CD4-positive, alpha-beta T cell treated with Interleukin-15 for 1 hour (primary cell): ENCODE measurements around the gene TOR1A.
A peak's percentile ranks its signal among the peaks of the same experiment; 100 is the strongest.

ENCODE experiments used
- DNase-seq: peaks from one replicate; pipeline ENCODE4 v3.0.0-alpha.2; 2020

Gene TOR1A

GRCh38 chr9:129851821-129852220 is 27.9 kb upstream of the TOR1A start:
- DNase-seq, result no peak

- DNase-seq, result no peak
Measured at GRCh38 chr9:129850821-129851550, 27.1 kb upstream of the TOR1A start.

- no peak for DNase-seq
Measured at GRCh38 chr9:129849901-129850300, 26.0 kb upstream of the TOR1A start.

- no peak for DNase-seq
Measured at GRCh38 chr9:129848712-129849441, 24.9 kb upstream of the TOR1A start.

GRCh38 chr9:129845373-129845772 is 21.4 kb upstream of the TOR1A start:
- DNase-seq, result no peak

GRCh38 chr9:129841071-129841470 is 17.1 kb upstream of the TOR1A start:
- DNase-seq, result no peak

- no peak for DNase-seq
Measured at GRCh38 chr9:129840034-129840433, 16.1 kb upstream of the TOR1A start.

- no peak for DNase-seq
Measured at GRCh38 chr9:129839324-129840023, 15.5 kb upstream of the TOR1A start.

- DNase-seq, result no peak
Measured at GRCh38 chr9:129838707-129839259, 14.8 kb upstream of the TOR1A start.

- peak; percentile 61 for DNase-seq
Measured at GRCh38 chr9:129836311-129837007, 12.5 kb upstream of the TOR1A start.

- no peak for DNase-seq
Measured at GRCh38 chr9:129835860-129836223, 11.9 kb upstream of the TOR1A start.

- DNase-seq, result peak; percentile 97
Measured at GRCh38 chr9:129835128-129835859, 11.4 kb upstream of the TOR1A start, which contains the start of the genes C9orf78 and USP20. C9orf78 (minus strand) TSS chr9:129835275; CDS start chr9:129835221, 54 bp downstream. USP20 (plus strand) TSS chr9:129835458; CDS start chr9:129852556, 17,098 bp downstream.

GRCh38 chr9:129834489-129835127 is 10.7 kb upstream of the TOR1A start:
- DNase-seq, result peak; percentile 45

GRCh38 chr9:129832982-129833381 is 9.0 kb upstream of the TOR1A start:
- no peak for DNase-seq

GRCh38 chr9:129828969-129829368 is 5.0 kb upstream of the TOR1A start:
- DNase-seq, result no peak

- no peak for DNase-seq
Measured at GRCh38 chr9:129828051-129828450, 4.1 kb upstream of the TOR1A start.

GRCh38 chr9:129826759-129827158 is 2.8 kb upstream of the TOR1A start:
- no peak for DNase-seq

GRCh38 chr9:129826344-129826743 is 2.4 kb upstream of the TOR1A start:
- no peak for DNase-seq

GRCh38 chr9:129823542-129823934 is 398 bp downstream of the TOR1A start:
- no peak for DNase-seq

- DNase-seq, result no peak
Measured at GRCh38 chr9:129822898-129823541, 916 bp downstream of the TOR1A start.
